GM18858 (cell line): ENCODE measurements around the gene HDAC9.
"Not testable (repeated sequence)": the region's sequence is repeated elsewhere in the genome, so short reads cannot be mapped to it uniquely, and the experiment has no call there.

Experiments
- ATAC-seq: cut with Tn5 transposase; IDR thresholded peaks from one replicate; pipeline ENCODE4 v1.9.1; 2021; ENCODE audit not compliant: unreplicated experiment

Gene HDAC9

DNA sequence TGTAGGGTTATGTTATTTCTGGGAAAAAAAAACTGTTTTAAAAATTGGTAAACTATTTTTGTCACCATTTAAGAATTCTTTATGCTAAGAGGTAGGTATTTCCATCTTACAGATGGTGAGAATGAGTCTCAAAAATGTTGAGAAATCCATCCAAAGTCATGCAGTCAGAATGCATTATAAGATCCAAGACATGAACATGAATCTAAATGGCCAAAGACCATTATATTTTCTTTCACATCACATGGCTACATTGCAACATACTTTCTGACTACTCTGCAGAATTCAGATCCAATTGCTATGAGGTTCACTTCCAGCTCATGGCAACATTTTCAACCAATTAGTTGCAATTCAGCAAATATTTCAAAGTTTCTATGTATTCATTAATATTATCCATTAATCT is 440.7 kb downstream of the HDAC9 start:
- no peak for ATAC-seq

DNA sequence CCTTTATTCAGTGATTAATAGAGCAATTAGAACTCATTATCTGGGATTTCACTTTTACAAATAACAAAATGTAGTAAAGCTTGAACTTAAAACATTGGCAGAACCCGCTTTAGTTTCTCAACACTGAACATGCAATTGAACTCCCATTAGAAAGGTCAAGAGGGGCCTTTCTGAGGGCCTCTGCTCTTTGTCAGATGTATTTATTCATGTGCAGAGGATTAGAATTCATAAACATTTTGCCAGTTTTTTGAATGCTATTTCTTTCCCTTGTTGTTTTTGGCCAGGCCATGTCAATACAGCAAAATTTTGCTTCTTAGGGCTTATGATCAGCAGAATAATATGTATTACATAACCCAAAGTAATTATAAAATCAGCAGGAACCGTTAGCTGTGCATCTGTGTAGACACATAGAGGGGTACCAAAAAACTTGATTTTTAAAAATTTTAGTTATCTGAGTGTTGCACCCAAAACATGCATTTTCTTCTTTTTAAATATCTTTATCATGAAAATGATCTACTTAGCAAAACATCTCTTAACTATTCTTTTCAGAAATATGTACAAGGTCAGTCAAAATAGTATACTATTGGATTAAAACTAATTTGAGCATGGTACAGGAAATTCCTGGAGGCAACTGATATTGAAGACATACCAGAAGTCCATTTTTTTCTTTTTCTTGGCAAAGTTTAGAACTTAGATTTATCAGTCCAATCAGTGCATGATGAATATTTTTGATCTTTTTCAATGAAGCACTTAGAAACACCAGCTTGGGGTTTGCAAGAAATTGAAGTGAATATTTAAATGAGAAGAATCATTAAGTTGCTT is 444.4 kb downstream of the HDAC9 start:
- ATAC-seq: no peak

DNA sequence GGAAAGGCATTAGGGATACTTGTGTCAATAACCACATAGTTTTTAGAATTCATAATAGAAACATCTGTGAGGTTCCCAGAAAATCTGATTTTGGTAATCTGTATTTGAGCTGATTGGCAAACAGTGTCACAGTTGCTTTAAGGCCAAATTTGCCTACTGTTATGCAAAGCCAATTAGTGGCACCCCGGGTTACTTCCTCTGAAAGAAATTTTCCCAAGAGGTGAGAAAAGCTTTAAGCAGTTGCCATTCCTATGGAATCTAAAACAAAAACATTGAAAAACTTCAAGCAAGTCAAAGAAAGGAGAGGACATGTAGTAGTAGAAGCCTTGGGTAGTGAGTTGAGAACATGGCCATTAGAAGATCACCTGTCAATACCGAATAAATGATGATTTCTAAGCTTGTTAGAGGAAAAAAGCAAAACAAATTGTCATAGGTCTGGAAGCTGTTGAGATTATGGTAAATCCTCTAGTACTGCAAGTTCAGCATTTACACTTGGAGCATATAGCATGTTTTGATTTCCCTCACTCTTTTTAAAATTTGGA is 445.1 kb downstream of the HDAC9 start:
- no peak for ATAC-seq

DNA sequence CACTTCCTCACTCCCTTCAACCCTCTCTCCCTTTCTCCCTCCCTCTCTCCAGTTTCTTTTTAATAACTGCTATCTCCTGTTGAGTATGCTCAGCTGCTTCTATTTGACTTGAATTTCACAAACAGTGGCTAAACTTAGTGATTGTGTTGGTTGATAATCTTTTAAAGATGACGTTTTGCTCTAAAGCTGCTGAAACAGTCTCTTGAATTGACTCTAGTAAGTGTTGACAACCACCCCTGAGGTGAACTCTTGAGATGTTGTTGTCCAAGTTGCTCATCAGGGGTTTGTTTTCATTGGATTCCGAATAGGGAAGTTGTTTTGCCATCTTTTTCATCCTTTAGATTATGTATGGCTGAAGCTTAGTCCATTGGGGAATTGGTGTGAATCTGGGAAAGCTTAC is 445.7 kb downstream of the HDAC9 start:
- no peak for ATAC-seq

DNA sequence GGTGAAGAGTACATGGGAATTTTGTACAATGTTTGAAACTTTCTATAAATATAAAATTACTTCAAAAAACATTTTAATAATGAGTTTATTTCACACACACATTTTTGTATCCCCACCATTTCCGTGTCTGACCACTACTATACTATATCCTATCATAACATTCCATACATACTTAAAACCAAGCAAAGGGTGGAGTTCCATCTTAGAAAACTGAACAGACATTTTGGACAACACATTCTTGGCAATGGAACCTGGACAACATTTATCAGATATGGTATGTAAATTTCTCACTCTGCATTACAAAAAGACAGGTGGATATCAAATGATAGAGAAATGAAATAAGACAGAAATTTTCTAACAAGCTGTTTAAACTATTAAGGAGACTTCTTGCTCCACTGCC is 453.0 kb downstream of the HDAC9 start:
- no peak for ATAC-seq

GRCh38 chr7:18952846-18953245 is 457.3 kb downstream of the HDAC9 start:
- ATAC-seq: no peak

DNA sequence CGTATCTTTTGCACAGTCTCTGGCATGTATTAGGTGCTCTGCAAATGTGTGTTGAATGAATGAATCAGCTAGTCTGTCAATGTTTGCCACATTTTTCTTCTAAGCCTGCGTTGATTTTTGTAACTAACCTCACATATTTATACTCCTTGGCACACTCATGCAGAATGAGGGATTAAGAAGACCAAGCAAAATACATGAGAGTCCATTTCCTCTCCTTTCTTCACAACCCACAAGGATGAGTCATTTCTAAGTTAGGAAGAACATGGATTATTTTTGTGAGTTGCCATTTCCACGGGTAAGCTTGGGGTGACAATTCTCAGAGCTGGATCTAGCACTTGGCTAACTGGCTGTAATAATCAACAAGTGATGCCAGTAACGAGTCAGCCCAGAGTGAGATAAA is 463.1 kb downstream of the HDAC9 start:
- no peak for ATAC-seq

DNA sequence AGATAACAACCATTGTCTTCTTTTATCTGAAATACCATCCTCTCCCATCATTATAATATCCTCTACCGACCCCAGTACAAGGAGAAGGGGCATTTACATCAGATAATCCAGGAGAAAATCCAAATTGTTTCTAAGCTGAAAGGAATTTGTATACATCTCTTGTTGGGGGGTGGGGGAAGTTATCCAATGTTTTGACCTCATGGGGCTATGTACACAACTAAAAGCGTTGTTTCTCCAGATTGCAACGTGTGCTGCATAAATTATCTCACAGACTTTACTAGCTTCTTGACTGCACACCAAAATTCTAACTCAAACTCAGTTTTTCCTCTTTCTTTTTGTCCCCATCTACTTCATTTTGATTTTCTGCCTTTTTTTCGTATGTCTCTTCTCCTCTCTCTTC is 465.2 kb downstream of the HDAC9 start:
- no peak for ATAC-seq

GRCh38 chr7:18962031-18962430 is 466.5 kb downstream of the HDAC9 start:
- ATAC-seq: no peak

- ATAC-seq: no peak
Measured at GRCh38 chr7:18965657-18966056, 470.1 kb downstream of the HDAC9 start.

- ATAC-seq: not testable (repeated sequence)
Measured at GRCh38 chr7:18967755-18968154, 472.2 kb downstream of the HDAC9 start.

DNA sequence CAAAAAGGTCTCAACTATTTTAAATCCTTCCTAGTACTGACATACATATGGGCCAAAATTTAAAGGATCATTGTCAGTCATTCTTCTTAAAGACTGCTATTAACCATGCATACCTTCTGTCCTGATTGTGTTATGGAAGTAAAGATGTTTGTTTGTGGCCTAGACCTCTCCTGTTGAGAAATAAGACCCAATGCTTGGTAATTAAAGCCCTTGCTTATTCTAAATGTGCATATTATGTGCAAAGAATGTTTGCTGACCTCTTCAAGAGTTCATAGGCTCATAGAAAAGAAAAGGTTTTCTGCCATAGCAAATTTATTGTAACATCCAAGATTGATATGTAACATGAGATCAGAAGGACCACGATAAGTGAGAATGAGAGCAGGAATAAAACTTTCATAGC is 476.3 kb downstream of the HDAC9 start:
- ATAC-seq: no peak

DNA sequence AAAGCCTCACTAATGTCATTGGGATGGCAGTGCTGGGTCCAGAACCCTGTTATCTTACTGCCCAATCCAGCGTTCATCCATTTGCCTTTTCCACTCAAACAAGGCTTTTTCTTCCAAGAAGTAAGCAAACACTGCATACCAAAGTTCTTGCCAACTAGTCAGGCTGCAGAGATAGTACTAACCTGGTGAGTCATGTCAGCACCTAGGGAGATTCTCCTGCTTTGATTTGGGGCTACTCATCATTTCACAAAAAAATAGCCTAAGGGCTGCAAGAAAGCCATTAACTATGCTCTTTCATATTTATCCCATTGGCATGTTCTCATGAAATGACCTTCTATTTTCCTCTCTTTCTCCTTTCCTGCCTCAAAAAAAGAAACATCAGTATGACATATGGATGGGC is 479.3 kb downstream of the HDAC9 start:
- no peak for ATAC-seq

- ATAC-seq: no peak
Measured at GRCh38 chr7:18975276-18975675, 479.7 kb downstream of the HDAC9 start.

GRCh38 chr7:18975689-18976280 is 480.2 kb downstream of the HDAC9 start:
- no peak for ATAC-seq

DNA sequence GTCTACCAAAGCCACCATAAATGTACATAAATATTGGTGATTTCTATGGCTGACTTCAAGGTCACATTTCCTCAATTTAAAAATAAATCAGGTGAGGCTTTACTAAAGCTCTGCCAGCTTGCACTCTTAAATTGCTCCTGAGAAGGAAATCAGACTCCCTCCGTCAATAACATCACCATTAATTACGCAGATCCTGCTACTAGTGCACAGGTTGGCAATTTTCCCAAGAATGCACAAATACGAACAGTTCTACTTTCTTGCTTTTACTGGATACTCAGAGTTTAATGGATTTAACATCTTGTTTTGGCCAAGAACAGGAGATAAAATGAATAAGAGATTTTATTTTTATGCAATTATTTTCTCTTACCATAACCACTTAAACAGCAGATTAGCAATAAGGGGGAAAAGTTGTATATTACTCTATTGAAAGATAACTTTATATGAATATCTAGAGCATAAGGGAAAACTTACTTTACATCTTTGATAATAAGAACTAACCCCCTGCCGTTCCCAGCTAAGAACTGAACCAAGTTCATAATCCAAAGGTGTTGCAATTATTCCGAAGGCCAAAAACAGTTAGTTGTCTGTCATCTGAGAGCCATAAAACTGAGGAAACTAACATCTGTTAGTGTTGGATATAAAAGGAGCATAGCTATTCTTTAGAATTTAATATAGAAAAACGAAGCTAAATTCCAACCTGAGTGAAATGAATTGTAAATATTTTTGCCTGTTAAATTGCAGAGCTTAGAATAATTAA is 481.3 kb downstream of the HDAC9 start:
- ATAC-seq: no peak

- ATAC-seq: no peak
Measured at GRCh38 chr7:18978108-18978495, 482.6 kb downstream of the HDAC9 start.

DNA sequence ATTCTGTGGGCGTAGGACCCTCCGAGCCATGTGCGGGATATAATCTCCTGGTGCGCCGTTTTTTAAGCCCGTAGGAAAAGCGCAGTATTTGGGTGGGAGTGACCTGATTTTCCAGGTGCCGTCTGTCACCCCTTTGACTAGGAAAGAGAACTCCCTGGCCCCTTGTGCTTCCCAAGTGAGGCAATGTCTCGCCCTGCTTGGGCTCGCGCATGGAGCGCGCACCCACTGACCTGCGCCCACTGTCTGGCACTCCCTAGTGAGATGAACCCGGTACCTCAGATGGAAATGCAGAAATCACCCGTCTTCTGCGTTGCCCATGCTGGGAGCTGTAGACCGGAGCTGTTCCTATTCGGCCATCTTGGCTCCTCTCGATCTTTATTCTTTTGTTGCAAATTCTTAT is 495.2 kb downstream of the HDAC9 start:
- ATAC-seq: not testable (repeated sequence)

DNA sequence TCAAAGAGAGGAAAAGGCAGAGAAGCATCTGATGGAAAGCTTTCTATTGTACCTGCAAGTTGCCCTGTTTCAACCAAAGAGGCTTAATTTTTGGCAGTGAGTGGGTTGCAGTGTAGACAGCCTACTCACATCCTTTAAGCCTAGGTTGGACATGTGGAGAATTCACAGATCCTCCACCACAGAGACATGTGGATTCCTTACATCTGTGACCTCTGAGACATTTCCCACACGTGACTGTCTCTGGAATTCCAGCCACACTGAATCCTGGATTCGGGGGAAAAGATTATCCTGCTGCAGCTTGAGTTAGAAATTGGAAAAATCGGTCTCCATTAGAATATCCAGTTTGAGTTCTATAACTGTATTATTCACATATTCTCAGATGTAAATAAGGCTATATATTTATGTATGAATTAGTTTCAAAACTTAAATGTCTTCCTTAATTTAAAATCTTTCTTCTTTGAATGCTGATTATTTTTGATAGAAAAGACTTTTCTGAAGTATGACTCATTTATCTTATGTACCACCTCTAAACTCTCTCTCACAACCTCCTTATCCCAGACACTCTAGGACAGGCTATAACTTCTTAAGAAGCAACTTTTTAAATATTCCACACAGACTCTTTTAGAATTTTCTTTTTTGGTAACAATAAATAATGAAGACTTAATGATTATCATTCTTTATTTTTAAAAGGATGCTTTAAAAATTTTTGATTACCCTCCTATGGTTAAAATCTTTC is 498.6 kb downstream of the HDAC9 start:
- no peak for ATAC-seq

- no peak for ATAC-seq
Measured at GRCh38 chr7:18995270-18995671, 499.7 kb downstream of the HDAC9 start.

DNA sequence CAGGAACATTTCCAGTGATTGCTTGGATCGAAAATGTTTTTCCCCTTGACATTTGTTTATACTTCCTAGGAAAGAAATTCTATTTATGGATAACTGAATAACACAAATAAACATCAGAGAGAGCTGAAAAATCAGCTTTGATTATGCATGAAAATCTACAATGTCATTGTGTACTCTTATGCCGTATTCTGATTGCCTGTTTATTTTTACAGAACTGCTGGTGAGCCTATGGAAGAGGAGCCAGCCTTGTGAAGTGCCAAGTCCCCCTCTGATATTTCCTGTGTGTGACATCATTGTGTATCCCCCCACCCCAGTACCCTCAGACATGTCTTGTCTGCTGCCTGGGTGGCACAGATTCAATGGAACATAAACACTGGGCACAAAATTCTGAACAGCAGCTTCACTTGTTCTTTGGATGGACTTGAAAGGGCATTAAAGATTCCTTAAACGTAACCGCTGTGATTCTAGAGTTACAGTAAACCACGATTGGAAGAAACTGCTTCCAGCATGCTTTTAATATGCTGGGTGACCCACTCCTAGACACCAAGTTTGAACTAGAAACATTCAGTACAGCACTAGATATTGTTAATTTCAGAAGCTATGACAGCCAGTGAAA is 500.4 kb downstream of the HDAC9 start:
- ATAC-seq: no peak
